Middle frontal gyrus (tissue), 1 donor: ENCODE results near the gene DHX40.
"Not testable (repeated sequence)": the region's sequence is repeated elsewhere in the genome, so short reads cannot be mapped to it uniquely, and the experiment has no call there.

Experiments used
- DNase-seq: peaks from one replicate; pipeline ENCODE4 v3.0.0-alpha.2; 2015; ENCODE audit warnings: low spot score; ENCODE audit errors: extremely low spot score

The DHX40 gene

DNA sequence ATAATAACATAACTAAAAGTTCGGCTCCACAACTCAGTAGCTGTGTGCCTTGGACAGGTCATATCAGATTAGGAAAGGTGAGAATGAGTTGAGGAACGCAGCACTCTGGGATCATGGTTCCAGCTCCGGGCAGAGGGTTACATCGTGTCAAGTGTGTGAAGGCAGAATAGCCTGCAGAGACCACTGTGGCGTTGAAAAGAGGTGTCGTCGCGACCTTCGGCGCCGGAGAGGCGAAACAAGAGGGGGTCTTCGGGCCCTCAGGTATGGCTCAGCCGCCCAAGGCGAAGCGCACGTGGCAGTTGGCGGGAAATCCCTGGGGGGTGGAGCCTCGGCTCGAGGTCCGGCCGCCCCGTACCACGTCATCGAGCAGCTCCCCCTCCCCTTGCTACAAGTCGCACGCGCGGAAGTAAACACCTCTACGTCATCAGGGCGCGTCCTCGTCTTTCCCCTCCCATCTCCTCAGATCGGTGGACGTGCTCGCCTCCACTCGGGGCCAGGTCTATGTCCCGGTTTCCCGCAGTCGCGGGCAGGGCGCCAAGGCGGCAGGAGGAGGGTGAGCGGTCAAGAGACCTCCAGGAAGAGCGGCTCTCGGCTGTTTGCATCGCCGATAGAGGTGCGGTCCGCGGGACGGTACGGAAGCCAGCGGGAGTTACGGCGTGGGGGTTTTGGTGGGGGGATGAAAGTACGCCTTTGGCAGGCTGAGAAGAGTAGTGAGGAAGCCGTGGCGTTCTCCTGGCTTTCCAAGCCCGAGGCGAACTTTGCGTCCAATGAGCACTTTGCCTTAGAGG is at the start of gene DHX40:
TSS of gene DHX40 (plus strand) at position 440 of the 788 bp plus-strand sequence. CDS start at position 502, 62 bp downstream.
- DNase-seq, result peak; percentile 76

DNA sequence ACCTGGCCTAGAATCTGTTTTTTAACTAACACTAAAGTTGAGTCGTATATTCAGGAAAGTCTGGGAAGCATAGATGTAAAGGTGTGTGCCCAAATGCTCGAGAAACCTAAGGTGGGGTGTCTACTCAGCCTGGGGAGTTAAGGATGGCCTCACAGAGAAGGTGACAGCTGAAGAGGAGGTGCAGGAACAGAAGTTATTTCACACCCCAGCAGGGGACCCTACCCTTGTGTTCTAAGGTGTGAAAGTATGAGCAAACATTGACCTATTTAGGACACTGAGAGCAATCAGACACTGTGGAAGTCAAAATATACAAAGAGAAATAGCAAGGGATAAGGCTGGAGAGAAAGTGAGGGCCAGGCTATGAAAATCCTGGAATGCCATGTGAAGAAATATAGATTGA is 49.0 kb upstream of the DHX40 start:
- DNase-seq, result no peak

DNA sequence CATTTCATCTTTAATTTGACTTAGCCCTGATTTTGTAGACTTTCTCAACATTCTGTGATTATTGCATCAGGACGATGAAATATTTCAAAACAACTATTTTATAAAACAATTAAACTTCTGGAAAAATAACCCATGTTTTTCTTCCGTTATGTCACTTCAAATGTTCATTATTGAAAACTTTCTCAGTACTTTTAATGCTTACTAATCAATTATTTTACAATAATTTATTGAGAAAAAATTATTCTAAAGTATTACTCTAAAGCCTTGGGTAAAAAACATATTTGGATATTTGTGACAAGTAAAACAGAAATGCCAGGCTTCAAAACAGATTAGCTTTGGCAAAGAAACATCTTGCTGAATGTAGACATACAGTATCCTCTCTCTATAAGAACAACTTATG is 46.3 kb upstream of the DHX40 start:
- no peak for DNase-seq

- no peak for DNase-seq
Measured at GRCh38 chr17:59520251-59520650, 45.2 kb upstream of the DHX40 start.

DNA sequence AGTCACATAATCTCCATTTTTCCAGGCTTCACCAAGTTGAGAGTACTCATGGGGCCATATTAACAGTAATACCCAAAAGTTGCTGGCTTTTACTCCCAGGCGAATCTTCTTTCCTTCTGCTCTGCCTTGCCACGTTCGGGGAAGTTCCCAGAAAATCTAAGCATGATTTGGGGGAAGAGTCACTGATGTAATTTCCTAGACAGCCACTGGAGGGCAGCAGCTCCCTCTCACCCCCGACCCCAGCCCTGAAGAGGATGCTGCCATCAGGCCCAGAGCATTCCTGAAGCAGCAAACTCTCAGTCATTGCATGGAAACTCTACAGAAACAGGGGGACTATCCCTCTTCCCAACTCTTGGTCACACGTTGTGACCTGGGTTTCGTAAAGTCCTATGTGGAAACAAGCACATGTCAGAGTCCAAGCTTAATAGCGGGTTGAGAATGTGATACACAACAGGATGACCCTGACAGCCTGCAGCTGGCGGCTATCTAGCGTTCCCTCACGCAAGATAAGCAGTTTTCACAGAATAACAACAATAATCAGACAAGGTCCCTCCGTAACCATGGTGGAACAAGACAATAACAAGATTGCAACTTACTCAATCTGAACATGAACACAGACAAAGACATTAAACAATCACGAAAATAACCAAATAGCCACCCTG is 43.8 kb upstream of the DHX40 start:
- no peak for DNase-seq

DNA sequence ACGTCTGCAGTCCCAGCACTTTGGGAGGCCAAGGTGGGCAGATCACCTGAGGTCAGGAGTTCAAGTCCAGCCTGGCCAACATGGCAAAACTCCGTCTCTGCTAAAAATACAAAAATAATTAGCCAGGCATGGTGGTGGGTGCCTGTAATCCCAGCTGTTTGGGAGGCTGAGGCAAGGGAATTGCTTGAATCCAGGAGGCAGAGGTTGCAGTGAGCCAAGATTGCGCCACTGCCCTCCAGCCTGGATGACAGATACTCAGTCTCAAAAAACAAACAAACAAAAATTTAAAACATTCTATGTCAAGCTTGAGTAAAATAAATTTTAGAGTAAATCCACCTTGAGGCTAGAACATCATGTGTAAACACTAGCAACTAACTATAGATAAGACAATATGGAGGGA is 40.5 kb upstream of the DHX40 start:
- DNase-seq, result not testable (repeated sequence)

DNA sequence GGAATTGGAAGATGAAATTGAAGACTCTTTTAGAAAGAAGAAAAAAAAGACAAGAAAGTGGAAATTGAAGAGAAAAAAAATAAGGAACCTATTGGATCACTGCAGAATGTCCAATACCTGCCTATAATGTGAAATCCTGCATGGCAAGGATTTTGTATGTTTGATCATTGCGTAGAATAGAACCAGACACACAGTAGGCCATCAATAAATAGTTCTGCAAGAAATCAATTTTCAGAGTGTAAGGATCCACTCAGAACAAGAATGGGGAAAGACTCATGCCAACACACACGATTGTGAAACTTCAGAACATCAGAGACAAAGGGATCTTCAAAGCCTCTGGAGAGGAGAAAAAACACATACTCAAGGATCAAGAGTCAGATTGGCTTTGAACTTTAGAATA is 39.7 kb upstream of the DHX40 start:
- no peak for DNase-seq

DNA sequence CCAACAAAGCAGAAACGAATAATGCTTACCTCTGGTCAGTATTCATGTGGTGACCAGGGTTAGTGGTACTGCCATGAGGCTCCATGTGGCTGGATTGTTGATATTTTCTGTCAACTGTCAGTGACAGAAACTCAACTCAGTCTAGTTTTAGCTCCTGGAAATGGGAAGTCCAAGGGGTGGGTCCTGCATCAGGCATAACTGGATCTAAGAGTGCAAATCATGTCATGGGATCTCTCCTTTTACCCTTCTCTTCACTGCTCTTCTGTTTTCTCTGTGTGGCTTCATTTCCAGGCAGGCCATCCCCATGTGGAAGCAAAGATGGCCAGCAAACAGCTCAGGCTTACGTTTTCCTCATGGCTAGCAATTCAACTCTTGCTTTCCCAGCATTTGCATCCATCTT is 39.0 kb upstream of the DHX40 start:
- no peak for DNase-seq

DNA sequence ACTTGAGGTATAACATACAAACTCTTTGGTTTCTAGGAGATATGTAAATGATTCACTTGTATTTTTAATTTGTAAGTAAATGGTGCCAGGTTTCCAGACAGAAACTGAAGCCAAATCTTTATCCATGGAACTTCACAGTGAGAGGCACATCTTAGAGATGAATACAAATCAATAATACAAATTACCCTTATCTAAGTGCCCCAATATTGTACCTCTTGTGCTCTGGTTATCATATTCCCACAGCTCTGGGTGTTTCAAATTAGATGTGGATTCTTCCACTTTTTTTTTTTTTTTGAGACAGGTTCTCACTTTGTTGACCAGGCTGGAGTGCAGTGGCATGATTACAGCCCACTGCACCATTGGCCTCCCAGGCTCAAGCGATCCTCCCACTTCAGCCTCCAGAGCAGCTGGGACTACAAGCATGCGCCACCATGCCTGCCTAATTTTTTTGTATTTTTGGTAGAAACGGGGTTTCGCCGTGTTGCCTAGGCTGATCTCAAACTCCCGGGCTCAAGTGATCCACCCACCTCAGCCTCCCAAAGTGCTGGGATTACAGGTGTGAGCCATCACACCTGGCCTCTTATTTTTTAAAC is 38.0 kb upstream of the DHX40 start:
- DNase-seq, result no peak

DNA sequence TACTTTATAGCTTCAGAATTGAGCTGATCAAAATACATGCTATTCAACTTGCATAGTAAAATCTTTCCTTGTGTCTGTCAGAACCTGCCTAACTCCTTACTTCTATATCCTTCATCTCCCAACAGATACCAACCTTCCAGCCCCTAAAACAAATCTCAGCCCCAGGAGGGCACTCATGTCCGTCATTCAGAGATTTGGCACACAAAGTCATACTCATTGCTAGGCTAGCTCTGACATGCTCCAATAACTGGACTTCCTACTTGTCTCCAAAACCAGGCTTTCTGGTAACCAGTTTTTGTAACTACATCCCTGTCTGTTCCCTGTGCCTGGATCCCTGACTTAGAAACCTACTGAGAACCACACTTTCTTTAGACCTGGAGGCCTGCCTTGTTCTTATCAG is 37.5 kb upstream of the DHX40 start:
- DNase-seq, result no peak

GRCh38 chr17:59530531-59530930 is 34.9 kb upstream of the DHX40 start:
- DNase-seq, result no peak

DNA sequence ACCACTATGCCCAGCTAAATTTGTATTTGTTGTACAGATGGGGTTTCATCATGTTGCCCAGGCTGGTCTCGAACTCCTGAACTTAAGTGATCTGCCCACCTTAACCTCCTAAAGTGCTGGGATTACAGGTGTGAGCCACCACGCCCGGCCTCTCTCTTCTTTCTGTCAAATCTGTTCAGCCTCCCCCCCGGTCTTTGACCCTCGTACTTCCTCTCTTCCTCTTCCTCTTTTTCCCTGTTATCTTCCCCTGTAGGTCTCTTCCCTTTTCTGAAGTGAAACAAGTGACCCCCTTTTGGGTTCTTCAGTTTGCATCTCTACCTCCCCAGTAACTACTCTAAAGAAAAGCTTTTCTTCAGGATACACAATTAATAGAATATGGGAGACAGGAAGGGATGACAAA is 31.7 kb upstream of the DHX40 start:
- no peak for DNase-seq

DNA sequence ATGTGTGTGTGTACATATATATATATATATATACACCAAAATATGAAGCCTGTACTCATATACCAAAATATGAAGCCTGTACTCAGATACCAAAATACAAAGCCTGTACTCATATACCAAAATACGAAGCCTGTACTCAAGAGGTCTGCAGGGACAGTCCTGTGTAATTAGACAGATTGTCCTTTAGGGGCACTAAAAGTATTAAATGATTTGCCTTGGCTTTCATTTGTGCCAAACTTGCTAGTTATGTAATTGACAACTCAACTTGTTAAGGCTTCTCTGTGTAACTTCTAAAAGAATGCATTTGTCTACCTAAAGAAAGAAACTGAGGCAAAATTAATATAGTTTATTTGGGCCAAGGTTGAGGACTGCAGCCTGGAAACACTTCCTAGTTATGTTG is 30.8 kb upstream of the DHX40 start:
- no peak for DNase-seq

GRCh38 chr17:59538195-59538909 is 27.1 kb upstream of the DHX40 start:
- DNase-seq, result no peak

DNA sequence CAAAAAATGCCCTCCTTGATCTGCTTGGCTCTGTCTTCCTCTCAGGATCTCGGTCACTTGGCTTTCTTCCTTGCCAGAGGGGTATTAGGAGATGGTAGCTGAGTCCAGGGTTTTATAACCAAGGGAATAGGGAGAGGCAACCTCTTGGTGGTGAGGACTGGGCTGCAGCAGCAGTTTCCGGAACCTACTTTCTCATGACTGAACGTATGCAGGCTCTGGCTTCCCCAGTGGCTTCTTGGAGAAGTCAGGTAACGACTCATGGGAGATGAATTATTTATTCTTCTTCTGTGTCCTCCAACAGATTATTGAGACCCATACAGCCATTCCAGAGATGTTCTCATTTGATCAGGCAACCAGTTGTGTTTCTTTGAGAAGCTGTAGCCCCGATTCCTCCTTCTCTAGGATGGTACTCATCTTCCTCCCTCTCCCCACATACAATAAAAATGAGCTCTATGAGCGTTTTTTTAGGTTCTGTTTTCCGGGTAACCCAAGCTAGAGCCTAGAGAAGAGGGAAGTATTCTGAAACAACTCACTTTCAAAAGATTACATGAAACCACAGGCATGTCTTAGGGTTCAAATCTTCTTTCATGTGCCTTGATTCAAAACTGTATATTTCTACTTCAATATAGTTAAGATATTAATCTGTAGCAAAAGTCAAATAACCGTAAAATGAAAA is 22.3 kb upstream of the DHX40 start:
- DNase-seq, result no peak

DNA sequence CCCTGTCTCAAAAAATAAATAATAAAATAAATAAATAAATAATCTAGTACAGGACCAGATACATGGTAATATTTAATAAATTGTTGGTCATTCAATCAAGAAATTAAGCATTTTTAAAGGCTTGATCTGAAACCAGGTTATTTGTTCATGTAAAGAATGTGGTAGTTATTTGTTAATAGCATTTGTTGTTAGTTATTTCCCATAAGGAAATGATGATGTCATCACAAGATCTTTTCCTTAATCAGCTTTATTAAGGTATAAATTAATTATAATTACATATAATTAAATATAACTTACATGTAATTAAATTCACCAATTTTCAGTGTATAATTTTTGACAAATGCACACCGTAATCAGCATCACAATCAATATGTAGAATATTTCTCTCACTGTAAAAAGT is 19.5 kb upstream of the DHX40 start:
- no peak for DNase-seq

GRCh38 chr17:59547131-59547915 is 18.1 kb upstream of the DHX40 start:
- DNase-seq, result no peak

DNA sequence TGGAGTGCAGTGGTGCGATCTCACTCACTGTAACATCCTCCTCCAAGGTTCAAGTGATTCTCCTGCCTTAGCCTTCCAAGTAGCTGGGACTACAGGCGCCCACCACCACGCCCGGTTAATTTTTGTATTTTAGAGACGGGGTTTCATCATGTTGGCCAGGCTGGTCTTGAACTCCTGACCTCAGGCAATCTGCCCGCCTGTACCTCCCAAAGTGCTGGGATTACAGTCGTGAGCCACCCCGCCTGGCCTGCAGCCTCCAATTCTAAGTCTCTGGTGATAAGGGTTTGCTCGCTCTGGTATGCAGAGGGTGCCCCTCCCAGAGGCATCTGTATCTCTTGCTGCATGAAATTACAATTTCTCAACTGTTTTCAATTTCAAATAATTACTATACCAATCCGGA is 16.4 kb upstream of the DHX40 start:
- not testable (repeated sequence) for DNase-seq

DNA sequence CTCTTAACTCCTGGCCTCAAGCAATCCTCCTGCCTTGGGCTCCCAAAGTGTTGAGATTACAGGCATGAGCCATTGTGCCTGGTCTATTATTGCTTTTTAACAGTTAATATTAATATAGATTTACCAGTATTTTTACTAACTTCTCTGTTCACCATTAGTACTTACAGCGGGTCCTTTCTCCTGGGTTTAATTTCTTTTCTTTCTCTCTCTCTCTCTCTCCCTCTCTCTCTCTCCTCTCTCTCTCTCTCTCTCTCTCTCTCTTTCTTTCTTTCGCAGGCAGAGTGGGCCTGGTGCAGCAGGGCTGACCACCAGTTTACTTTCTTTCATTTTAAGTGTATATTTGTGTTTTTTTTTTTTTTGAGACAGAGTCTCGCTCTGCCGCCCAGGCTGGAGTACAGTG is 14.7 kb upstream of the DHX40 start:
- no peak for DNase-seq

GRCh38 chr17:59558039-59558438 is 7.4 kb upstream of the DHX40 start:
- DNase-seq, result no peak

- DNase-seq, result no peak
Measured at GRCh38 chr17:59558953-59559352, 6.5 kb upstream of the DHX40 start.
